Raji (cell line): Measurements from ENCODE around the gene TFAP2A.

Source experiments
- POLR2A ChIP-seq: IDR thresholded peaks from 2 replicates; pipeline ENCODE4 v1.6.1; 2011; ENCODE audit warnings: low read depth, low read length, control low read depth; ENCODE audit not compliant: insufficient read depth

The TFAP2A gene

DNA sequence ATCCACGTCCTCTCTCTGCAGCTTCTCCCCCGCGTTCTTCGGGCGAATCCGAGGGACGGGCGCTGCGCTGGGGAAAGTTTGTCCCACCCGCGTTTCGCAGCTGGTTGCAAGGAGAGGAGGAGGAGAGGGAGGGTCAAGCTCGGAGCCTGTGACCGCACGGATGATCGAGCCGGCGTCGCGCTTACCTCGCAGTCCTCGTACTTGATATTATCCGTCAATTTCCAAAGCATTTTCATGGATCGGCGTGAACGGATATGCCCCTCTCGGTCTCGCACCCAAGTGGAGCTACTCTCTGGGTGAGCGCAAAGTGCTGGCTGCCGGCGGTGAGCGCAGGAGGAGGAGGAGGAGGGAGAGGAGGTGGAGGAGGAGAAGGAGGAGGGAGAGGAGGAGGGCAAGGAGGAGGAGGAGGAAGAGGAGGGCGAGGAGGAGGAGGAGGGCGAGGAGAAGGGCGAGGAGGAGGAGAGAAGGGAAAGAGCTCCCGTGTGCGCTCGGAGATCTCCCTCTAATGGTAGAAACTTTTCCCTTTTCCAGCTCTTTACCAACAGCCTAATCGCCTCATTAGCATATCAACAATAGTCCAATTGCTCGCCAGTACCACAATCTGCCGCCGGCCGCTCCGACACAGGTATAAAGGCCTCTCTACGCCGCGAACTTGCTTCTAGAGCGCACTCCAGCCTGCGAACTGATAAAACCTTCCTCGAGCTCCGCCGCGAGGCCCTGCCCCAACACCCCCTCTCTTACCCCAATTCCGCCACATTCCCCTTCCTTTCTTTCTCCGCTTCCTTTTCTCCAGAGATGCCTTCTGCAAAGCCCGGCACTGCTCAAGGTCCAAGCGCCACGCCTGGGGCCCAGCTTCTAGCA, at the start of gene TFAP2A:
TFAP2A (minus strand) TSS at position 319 of the 861 bp plus-strand sequence; CDS start at position 236, 83 bp downstream.
- TF ChIP-seq POLR2A = no peak

DNA sequence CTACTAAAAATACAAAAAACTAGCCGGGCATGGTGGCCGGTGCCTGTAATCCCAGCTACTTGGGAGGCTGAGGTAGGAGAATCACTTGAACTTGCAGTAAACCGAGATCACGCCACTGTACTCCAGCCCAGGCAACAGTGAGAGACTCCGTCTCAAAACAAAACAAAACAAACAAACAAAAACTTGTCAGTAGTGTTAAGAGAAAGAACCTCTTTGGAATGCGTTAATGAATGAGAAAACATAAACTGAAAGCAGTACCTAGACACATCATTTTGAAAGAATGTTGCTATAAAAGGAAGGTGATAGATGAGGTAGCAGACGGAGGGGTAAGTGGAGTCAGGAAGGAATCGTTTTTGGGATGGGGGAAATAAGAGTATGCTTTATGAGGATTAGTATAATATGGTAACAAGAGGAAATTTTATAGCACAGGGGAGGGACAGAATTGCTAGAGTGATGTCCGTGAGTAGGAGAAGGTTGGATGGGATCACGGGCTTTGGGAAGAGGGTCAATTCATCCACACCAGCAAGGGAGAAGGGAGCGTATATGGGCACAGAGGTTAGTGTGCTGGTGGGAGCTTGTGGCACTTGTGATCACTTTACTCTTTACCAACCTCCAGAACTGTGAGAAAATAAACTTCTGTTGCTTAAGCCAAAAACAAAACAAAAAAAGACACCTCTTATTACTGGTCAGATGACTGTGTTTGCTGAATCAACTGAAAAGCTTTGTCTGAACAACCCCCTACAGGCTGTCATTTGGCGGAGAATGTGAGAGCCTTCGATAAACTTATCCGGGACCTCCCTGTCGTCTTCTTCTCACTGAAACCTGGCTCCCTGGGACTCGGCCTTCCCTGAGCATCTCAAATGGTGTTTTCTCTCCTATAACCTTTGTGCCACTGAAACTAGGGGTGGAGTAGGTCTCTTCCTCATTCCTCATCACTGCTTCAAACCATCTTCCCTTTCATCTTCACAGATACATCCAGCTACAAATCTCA, 48.9 kb upstream of the TFAP2A start:
- TF ChIP-seq POLR2A = no peak

DNA sequence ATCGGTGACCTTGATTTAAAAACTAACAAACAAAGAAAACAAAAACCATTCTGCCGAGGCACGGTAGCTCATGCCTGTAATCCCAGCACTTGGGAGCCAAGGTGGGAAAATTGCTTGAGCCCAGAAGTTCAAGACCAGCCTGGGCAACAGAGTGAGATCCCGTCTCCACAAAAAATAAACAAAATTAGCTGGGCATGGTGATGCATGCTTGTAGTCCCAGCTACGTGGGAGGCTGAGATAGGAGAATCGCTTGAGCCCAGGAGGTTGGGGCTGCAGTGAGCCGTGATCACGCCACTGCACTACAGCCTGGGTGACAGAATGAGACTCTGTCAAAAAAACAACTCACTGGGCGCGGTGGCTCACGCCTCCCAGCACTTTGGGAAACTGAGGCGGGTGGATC, 48.2 kb upstream of the TFAP2A start:
- TF ChIP-seq POLR2A = no peak

DNA sequence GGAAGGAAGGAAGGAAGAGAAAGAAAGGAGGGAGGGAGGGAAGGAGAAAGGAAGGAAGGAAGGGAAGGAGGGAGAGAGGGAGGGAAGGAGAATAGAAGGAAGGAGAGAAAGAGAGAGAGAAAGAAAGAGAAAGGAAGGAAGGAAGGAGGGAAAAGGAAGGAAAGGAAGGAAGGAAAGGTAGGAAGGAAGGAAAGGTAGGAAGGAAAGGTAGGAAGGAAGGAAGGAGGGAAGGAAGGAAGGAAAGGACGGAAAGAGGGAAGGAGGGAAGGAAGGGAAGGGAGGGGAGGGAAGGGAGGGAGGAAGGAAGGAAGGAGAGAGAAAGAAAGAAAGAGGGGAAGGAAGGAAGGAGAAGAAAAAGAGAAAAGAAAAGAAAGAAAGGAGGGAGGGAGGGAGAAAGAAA, 47.0 kb upstream of the TFAP2A start:
- no peak for TF ChIP-seq POLR2A

DNA sequence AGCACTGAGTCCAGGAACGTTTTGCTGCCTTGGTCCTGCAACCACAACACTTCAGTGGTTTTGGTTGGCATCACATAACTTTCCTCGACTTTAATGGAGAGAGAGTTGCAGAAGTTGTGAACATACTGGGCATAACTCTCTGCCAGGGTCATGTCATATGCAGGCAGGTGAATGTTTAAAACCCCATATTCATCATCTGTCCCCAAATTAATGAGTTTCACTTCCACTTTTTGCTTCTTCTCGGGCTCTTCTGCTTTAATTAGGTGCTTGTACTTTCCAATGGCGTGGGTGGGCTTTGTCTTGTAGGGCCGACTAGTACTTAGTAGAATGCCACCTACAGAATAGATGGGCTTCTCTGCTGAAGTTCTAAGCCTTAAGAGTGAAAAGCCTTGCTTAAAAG, 45.2 kb upstream of the TFAP2A start:
- TF ChIP-seq POLR2A = no peak

DNA sequence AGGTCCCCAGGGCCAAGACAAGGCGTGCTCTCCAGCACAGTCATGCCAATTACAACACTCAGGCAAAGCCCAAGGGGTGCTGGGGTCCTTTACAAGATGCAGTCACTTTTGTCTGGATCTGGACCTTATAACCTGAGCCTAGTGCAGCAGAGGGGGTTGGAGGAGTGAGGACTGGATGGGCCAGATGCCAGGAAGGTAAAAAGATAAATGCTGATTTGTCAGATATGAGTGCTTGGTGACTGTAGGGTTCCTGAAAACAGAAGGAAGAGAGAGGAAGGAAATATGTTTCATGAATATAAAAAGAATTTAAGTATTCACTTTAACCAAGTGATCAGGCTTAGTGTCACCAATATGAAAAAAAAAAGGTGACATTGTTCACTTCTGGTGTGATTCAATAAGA, 43.4 kb upstream of the TFAP2A start:
- no peak for TF ChIP-seq POLR2A

DNA sequence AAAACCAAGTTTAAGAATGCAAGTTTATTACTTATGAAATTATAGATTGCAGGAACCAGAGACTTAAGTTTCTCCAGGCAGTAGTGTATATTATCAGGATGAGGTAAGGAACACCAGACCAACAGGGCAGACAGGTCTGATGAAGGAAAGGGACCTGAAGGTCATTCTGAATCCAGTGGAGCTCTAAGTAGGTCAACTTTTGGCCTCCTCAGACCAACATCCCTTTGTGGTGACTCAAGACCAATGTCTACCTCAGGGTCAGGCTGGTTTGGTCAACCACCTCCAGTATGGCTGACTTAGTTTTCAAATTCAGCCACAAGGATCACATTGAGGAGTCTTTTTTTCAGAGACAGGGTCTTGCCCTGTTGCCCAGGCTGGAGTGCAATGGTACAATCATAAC, 38.7 kb upstream of the TFAP2A start:
- no peak for TF ChIP-seq POLR2A

DNA sequence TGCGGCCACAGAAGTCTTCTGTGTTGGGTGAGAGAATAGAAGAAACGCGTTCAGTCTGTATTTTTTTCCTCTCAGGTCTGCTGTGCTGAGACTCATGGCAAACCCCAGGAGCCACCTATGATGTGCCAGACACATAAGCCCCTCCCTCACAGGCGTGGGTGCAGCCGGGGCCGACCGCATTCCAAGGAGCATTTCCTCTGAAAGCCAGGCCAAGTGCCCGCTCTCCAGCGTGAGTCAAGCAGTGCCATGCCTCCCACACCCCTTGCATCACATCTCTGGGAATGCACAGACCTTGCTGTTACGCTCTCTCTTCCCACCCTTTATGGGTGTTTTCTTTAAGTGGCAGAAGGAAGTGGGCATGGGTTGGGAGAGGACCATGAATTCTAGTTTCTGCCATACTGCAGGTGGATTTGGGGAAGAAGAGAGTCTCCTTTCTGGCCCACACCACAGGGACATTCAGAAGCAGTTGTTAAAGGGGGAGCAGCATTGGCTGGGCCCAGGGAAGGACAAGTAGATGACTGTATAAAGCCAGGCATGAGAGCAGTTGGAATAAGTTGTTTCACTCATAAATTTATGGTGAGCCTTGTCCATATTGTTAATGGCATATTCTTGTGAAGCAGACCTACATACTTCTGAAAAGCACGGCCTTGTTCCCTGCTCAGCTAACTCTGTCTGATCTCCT, 37.1 kb upstream of the TFAP2A start:
- TF ChIP-seq POLR2A = no peak

DNA sequence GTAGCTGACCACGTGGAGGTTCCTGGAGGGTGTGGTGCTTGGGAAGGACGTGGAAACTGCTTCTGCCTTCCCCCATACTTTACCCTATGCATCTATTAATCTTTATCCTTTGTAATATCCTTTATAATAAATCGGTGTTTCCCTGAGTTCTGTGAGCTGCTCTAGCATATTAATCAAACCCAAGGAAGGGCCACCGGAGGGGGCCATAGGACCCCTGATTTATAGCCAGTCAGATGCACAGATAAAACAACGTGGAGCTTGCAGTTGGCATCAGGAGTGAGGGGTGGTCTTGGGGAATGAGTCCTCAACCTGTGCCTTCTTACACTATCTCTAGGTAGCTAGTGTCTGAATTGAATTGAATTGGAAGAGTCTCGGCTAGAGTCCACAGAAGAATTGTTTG, 36.5 kb upstream of the TFAP2A start:
- no peak for TF ChIP-seq POLR2A

DNA sequence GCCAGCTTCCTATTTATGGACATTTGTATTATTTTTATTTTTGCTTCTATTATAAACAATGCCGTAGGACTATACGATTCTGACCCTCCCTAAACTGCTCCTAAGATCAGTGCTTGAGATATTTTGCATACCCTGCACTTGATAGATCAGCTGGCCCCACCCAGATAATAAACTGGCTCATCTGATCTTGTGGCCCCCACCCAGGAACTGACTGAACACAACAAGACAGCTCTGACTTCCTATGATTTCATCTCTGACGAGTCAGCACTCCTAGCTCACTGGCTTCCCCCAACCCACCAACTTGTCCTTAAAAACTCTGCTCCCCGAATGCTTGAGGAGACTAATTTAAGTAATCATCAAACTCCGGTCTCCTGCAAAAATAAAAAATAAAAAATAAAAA, 34.9 kb upstream of the TFAP2A start:
- TF ChIP-seq POLR2A = no peak

DNA sequence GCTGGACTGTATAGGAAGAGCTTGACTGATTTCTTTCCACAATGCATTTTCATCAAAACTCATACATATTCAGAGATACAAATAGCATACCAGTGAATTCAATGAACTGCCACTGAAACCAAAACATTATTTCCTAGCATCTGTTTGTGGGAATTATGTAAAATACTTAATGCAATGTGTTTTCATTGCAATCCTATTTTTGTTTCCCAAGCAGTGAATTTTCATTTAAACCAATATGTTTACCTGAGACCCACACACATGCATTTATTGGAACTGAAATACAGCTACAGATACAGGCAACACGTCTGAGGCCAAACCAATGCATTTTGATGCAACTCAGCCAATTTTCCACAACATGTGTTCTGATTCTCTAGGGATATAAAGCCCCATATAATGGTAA, 33.2 kb upstream of the TFAP2A start:
- TF ChIP-seq POLR2A = no peak

DNA sequence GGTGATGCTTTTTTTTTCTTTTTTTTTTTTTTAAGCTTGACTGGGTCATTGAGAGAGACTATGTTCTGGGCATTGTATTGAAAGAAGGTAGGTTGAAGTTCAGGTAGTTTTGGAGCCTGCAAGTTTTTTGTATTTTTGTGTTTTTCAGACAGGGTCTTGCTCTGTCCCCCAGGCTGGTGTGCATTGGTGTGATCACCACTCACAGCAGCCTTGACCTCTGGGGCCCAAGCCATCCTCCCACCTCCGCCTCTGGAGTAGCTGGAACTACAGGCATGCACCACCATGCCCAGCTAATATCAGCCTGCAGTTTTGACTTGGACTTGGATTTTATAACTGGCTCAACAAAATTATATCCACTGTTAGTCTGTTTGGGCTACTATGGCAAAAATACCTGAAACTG, 31.7 kb upstream of the TFAP2A start:
- no peak for TF ChIP-seq POLR2A

DNA sequence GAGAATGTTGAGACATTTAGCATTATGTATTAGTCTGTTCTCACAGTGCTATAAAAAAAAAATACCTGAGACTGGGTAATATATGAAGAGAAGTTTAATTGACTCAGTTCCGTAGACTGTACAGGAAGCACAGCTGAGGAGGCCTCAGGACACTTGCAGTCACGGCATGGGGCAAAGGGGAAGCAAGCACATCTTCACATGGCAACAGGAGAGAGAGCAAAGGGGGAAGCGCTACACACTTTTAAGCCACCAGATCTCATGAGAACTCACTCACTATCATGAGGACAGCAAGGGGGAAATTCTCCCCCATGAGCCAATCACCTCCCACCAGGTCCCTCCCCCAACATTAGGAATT, 26.8 kb upstream of the TFAP2A start:
- TF ChIP-seq POLR2A = no peak

DNA sequence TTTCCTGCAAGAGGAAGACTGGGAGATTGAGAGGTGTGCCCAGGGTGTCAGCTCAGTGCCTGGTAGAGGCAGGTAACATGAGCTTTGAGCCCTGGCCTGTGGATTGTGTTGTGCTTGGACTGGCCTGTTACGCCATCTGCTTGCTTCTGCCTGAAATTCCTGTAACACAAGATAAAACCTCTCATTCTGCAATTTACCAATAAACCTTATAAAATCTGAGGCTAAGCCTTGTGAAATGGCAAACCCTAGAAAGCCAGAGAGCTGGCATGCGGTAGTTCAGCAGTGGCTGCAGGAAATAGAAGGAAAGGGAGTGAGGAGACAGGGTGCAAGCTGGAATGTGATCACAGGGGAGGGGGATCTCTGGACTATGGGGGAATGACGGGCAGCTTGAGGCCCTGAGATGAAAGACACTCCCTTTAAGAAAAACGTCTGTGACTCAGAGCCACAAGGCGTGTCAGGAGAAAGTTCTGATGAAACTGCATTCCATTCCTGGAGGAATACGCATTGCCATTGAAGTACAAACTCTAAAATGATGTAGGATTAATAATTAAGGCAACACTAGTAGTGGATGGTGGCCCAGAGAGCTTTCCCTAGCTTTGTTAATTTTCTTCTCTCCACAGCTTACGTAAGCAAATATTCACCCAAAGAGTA, 26.3 kb upstream of the TFAP2A start:
- no peak for TF ChIP-seq POLR2A

DNA sequence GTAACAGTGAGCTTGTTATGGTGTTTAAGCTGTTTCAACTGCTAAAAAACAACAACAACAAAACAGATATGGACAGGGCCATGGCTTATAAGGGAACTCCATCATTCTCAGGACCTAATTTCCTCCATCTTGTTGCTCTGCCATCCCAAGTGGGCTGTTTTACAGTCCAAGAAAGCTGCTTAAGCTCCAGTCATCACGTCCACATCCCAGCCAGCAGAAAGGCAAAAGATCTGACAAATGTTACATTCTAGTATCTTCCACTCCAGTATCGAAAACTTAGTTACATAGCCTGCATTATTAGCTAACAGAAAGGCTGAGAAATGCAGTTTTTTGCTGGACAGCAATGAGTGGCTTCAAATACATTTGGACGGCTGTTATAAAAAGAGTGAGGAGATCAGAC, 23.0 kb upstream of the TFAP2A start:
- no peak for TF ChIP-seq POLR2A
